ENCODE measurements around the gene PCDHGA7.
"Not testable (repeated sequence)": the region's sequence is repeated elsewhere in the genome, so short reads cannot be mapped to it uniquely, and the experiment has no call there.

The PCDHGA7 gene

DNA sequence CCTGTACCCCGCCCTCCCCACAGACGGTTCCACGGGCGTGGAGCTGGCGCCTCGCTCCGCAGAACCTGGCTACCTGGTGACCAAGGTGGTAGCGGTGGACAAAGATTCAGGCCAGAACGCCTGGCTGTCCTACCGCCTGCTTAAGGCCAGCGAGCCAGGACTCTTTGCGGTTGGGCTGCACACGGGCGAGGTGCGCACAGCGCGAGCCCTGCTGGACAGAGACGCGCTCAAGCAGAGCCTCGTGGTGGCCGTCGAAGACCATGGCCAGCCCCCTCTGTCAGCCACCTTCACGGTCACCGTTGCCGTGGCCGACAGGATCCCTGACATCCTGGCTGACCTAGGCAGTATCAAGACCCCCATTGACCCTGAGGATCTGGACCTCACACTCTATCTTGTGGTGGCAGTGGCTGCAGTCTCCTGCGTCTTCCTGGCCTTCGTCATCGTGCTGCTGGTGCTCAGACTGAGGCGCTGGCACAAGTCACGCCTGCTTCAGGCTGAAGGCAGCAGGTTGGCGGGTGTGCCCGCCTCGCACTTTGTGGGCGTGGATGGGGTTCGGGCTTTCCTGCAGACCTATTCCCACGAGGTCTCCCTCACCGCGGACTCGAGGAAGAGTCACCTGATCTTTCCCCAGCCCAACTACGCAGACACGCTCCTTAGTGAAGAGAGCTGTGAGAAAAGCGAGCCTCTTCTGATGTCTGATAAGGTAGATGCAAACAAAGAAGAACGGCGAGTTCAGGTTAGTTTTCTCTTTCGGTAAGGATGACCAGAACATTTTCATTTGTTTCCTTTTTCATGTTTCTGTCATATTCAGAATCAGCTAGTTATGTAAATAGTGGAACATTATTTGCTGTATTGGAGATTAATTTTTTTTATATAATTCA is 16.3 kb upstream of the PCDHGA7 start:
- no peak for DNase-seq

DNA sequence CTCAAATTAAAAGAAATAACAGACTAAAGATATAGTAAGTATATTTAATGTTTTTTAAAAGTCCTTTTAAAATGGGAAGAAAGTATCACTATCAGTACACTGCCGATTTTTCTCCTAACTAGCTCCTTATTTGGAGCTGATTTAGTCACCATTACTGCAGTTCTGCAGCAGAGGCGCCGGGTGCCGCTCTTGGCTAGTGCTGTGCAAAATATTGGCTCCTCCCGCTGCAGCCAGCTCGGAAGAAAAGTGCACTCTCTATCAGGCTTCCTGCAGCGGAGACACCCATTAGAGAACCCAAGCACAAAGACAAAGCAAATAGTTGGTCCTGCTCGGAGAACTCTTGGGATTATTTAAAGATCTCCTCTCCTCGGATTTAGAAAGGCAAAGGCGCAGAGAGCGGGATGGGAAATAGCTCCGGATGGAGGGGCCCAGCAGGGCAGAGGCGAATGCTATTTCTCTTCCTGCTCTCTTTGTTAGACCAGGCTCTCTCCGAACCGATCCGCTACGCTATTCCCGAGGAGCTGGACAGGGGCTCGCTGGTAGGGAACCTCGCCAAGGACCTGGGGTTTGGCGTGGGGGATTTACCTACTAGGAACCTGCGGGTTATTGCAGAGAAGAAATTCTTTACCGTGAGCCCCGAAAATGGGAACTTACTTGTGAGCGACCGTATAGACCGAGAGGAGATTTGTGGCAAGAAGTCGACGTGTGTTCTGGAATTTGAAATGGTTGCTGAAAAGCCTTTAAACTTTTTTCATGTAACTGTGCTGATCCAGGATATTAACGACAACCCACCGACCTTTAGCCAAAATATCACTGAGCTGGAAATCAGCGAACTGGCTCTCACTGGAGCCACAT is 12.3 kb upstream of the PCDHGA7 start, which contains the start of gene PCDHGB3:
Gene PCDHGB3, plus strand, starts transcription at position 249 of the 855 bp plus-strand sequence. Its CDS starts 153 bp downstream, at position 402.
- no peak for DNase-seq

DNA sequence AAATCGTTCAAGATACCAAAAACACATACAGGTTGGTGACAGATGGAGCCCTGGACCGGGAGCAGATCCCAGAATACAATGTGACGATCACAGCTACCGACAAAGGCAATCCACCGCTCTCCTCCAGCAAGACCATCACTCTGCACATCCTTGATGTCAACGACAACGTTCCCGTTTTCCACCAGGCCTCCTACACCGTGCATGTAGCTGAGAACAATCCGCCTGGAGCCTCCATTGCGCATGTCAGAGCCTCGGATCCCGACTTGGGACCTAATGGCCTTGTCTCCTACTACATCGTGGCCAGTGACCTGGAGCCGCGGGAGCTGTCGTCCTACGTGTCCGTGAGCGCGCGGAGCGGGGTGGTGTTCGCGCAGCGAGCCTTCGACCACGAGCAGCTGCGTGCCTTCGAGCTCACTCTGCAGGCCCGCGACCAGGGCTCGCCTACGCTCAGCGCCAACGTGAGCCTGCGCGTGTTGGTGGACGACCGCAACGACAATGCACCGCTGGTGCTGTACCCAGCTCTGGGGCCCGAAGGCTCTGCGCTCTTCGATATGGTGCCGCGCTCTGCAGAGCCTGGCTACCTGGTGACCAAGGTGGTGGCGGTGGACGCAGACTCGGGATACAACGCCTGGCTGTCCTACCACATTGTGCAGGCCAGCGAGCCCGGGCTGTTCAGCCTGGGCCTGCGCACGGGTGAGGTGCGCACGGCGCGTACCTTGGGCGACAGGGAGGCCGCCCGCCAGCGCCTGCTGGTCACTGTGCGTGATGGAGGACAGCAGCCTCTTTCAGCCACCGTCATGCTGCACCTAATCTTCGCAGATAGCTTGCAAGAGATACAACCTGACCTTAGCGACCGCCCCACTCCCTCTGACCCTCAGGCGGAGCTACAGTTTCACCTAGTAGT is 10.7 kb upstream of the PCDHGA7 start:
- DNase-seq: no peak

DNA sequence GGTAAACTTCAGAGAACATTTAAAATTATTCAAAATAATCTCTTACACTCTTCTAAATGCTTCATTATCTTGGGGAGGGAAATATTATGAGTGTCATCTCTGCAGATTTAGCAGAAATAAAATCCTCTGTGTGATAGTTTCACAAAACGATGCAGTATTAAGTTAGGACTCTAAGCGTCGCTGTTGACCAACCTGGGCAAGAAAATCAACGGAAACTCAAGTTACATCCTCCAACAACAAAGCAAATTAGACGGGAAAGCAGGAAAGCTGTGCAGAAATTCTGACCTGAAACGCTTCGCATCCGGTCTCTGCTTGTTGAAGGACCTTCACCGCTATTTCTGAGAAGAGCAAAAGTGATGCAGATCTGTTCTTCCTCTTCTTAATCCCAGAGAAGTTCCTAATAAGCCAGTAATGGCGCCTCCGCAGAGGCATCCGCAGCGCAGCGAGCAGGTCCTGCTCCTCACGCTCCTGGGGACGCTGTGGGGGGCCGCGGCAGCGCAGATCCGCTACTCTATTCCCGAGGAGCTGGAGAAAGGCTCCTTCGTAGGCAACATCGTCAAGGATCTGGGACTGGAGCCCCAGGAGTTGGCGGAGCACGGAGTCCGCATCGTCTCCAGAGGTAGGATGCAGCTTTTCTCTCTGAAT is 8.7 kb upstream of the PCDHGA7 start, which contains the start of gene PCDHGA6:
Gene PCDHGA6, plus strand, starts transcription at position 219 of the 645 bp plus-strand sequence. Its CDS starts 193 bp downstream, at position 412.
- peak; percentile 36 for DNase-seq

DNA sequence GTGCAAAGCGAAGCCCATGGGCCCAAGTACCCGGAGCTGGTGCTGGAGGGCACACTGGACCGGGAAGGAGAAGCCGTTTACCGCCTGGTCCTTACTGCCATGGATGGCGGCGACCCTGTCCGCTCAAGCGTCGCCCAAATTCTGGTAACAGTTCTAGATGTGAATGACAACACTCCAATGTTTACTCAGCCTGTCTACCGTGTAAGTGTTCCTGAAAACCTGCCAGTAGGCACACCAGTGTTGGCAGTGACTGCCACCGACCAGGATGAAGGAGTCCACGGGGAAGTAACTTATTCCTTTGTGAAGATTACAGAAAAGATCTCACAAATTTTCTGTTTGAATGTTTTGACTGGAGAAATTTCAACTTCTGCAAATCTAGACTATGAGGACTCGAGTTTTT is 7.9 kb upstream of the PCDHGA7 start:
- no peak for DNase-seq

DNA sequence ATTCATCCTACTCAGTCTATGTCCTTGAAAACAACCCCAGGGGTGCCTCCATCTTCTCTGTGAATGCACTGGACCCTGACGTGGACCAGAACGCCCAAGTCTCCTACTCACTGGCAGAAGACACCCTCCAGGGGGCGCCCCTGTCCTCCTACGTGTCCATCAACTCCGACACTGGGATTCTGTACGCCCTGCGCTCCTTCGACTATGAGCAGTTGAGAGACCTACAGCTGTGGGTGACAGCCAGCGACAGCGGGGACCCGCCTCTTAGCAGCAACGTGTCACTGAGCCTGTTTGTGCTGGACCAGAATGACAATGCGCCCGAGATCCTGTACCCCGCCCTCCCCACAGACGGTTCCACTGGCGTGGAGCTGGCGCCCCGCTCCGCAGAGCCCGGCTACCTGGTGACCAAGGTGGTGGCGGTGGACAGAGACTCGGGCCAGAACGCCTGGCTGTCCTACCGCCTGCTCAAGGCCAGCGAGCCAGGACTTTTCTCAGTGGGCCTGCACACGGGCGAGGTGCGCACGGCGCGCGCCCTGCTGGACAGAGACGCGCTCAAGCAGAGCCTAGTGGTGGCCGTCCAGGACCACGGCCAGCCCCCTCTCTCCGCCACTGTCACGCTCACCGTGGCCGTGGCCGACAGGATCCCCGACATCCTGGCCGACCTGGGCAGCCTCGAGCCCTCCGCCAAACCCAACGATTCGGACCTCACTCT is 6.9 kb upstream of the PCDHGA7 start:
- not testable (repeated sequence) for DNase-seq

DNA sequence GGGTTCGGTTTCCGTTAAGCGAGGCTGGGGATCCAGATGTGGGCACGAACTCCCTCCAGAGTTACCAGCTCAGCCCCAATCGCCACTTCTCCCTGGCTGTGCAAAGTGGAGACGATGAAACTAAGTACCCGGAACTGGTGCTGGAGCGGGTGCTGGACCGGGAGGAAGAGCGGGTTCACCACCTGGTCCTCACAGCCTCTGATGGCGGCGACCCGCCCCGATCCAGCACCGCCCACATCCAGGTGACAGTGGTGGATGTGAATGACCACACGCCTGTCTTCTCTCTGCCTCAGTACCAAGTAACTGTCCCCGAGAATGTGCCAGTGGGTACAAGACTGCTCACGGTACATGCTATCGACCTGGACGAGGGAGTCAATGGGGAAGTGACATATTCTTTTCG is 803 bp downstream of the PCDHGA7 start:
- DNase-seq: no peak

DNA sequence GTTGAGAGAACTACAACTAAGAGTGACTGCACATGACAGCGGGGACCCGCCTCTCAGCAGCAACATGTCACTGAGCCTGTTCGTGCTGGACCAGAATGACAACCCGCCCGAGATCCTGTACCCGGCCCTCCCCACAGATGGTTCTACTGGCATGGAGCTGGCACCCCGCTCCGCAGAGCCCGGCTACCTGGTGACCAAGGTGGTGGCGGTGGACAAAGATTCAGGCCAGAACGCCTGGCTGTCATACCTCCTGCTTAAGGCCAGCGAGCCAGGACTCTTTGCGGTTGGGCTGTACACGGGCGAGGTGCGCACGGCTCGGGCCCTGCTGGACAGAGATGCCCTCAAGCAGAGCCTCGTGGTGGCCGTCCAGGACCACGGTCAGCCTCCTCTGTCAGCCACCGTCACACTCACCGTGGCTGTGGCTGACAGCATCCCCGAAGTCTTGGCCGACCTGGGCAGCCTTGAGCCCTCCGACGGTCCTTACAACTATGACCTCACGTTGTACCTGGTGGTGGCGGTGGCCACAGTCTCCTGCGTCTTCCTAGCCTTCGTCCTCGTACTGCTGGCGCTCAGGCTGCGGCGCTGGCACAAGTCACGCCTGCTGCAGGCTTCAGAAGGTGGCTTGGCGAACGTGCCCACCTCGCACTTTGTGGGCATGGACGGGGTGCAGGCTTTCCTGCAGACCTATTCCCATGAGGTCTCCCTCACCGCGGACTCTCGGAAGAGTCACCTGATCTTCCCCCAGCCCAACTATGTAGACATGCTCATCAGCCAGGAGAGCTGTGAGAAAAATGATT is 2.1 kb downstream of the PCDHGA7 start:
- no peak for DNase-seq

DNA sequence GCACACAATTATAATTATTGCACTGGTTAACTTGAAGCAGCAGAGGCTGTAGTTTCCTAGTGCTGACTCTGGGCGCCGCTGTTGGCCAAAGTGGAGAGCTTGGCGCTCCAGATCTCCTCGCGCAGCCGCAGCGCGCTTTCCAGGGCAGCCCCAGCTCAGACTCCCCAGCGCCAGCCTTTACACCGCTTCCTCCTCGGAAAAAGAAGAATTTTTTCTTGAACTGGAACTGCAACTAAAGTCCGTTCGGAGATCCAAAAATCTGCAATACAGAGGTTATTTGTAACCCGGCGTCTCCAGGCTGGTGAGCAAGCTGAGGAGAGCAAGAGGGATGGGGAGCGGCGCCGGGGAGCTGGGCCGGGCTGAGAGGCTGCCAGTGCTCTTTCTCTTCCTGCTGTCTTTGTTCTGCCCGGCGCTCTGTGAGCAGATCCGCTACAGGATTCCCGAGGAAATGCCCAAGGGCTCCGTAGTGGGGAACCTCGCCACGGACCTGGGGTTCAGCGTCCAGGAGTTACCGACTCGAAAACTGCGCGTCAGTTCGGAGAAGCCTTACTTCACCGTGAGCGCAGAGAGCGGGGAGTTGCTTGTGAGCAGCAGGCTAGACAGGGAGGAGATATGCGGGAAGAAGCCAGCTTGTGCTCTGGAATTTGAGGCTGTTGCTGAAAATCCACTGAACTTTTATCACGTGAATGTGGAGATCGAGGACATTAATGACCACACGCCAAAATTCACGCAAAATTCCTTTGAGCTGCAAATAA is 5.2 kb downstream of the PCDHGA7 start, which contains the start of gene PCDHGB4:
Gene PCDHGB4, plus strand, starts transcription at position 142 of the 755 bp plus-strand sequence. Its CDS starts 187 bp downstream, at position 329.
- peak; percentile 22 for DNase-seq

DNA sequence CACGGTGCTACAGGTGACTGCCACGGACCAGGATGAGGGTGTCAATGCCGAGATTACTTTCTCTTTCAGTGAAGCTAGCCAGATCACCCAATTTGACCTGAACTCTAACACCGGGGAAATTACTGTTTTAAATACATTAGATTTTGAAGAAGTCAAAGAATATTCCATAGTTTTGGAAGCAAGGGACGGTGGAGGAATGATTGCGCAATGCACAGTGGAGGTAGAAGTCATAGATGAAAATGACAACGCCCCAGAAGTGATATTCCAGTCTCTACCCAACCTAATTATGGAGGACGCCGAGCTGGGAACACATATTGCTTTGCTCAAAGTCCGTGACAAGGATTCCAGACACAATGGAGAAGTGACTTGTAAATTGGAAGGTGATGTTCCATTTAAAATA is 6.1 kb downstream of the PCDHGA7 start:
- no peak for DNase-seq

DNA sequence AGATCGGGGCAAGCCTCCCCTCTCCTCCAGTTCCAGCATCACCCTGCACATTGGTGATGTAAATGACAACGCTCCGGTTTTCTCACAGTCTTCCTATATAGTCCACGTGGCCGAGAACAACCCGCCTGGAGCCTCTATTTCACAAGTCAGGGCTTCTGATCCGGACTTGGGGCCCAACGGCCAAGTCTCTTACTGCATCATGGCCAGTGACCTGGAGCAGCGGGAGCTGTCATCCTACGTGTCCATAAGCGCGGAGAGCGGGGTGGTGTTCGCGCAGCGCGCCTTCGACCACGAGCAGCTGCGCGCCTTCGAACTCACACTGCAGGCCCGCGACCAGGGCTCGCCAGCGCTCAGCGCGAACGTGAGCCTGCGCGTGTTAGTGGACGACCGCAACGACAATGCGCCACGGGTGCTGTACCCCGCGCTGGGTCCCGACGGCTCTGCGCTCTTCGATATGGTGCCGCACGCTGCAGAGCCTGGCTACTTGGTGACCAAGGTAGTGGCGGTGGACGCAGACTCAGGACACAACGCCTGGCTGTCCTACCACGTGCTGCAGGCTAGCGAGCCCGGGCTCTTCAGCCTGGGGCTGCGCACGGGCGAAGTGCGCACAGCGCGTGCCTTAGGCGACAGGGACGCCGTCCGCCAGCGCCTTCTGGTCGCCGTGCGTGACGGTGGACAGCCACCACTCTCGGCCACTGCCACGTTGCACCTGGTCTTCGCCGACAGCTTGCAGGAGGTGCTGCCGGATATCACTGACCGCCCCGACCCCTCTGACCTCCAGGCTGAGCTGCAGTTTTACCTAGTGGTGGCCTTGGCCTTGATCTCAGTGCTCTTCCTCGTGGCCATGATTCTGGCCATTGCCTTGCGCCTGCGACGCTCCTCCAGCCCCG is 6.9 kb downstream of the PCDHGA7 start:
- DNase-seq: no peak

DNA sequence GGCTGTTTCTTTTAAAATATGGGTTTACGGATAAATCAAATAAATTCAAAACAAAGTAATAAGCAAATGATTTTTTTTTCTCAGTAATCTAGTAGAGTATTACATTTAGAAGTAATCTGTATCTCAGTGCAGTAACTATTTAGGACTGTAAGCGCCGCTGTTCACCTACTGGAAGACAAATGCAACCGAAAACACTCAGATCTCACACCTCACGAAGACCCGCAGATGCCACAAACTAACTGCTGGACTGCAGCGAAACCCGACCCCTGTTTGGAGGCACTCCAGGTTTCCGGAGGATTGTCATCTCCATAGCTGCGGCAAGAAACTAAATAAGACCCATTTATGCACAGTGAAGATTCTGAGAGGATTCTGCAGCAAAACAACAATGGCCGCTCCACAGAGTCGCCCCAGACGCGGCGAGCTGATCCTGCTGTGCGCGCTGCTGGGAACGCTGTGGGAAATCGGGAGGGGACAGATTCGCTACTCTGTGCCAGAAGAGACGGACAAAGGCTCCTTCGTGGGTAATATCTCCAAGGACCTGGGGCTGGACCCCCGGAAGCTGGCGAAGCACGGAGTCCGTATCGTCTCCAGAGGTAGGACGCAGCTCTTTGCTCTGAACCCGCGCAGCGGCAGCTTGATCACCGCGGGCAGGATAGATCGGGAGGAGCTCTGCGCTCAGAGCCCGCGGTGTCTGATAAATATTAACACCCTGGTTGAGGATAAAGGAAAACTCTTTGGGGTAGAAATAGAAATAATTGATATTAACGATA is 10.1 kb downstream of the PCDHGA7 start, which contains the start of gene PCDHGA8:
Gene PCDHGA8, plus strand, starts transcription at position 205 of the 770 bp plus-strand sequence. Its CDS starts 181 bp downstream, at position 386.
- DNase-seq: no peak

DNA sequence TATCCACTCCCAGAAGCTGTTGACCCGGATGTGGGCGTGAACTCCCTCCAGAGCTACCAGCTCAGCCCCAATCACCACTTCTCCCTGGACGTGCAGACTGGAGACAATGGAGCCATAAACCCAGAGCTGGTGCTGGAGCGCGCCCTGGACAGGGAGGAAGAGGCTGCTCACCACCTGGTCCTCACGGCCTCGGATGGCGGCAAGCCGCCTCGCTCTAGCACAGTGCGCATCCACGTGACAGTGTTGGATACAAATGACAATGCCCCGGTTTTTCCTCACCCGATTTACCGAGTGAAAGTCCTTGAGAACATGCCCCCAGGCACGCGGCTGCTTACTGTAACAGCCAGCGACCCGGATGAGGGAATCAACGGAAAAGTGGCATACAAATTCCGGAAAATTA is 10.7 kb downstream of the PCDHGA7 start:
- no peak for DNase-seq

DNA sequence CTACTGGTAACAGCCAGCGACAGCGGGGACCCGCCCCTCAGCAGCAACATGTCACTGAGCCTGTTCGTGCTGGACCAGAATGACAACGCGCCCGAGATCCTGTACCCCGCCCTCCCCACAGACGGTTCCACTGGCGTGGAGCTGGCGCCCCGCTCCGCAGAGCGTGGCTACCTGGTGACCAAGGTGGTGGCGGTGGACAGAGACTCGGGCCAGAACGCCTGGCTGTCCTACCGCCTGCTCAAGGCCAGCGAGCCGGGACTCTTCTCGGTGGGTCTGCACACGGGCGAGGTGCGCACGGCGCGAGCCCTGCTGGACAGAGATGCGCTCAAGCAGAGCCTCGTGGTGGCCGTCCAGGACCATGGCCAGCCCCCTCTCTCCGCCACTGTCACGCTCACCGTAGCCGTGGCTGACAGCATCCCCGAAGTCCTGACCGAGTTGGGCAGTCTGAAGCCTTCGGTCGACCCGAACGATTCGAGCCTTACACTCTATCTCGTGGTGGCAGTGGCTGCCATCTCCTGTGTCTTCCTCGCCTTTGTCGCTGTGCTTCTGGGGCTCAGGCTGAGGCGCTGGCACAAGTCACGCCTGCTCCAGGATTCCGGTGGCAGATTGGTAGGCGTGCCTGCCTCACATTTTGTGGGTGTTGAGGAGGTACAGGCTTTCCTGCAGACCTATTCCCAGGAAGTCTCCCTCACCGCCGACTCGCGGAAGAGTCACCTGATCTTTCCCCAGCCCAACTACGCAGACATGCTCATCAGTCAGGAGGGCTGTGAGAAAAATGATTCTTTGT is 12.1 kb downstream of the PCDHGA7 start:
- DNase-seq: not testable (repeated sequence)

DNA sequence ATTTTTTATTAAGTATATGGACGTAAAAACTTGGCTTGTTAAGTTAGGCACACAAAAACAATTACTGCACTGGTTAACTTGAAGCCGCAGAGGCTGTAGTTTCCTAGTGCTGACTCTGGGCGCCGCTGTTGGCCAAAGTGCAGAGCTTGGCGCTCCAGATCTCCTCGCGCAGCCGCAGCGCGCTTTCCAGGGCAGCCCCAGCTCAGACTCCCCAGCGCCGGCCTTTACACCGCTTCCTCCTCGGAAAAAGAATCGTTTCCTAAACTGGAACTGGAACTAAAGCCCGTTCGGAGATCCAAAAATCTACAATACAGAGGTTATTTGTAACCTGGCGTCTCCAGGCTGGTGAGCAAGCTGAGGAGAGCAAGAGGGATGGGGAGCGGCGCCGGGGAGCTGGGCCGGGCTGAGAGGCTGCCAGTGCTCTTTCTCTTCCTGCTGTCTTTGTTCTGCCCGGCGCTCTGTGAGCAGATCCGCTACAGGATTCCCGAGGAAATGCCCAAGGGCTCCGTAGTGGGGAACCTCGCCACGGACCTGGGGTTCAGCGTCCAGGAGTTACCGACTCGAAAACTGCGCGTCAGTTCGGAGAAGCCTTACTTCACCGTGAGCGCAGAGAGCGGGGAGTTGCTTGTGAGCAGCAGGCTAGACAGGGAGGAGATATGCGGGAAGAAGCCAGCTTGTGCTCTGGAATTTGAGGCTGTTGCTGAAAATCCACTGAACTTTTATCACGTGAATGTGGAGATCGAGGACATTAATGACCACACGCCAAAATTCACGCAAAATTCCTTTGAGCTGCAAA is 15.4 kb downstream of the PCDHGA7 start, which contains the start of gene PCDHGB5:
Gene PCDHGB5, plus strand, starts transcription at position 192 of the 796 bp plus-strand sequence. Its CDS starts 181 bp downstream, at position 373.
- not testable (repeated sequence) for DNase-seq
